GM23248 (cell line): ENCODE data around the gene DYSF. TPM values are rescaled to one million over a fixed set of nuclear protein-coding genes. Genes with fewer than 3 reads are reported as not detected.

ENCODE experiments used
- DNase-seq: peaks from one replicate; pipeline ENCODE4 v3.0.0-alpha.2; 2015
- H2AFZ ChIP-seq: fragments of 200-600 bp; sonication (generic); 2 replicates; pipeline ENCODE4 v1.6.1; 2016; ENCODE audit warnings: antibody characterized with exemption
- H3F3A ChIP-seq: fragments of 200-600 bp; sonication (generic); 2 replicates; pipeline ENCODE4 v1.6.1; 2016; ENCODE audit warnings: mild to moderate bottlenecking, antibody characterized with exemption, mixed run types; ENCODE audit not compliant: insufficient read depth
- H3K27ac ChIP-seq: fragments of 200-600 bp; sonication (generic); 2 replicates; pipeline ENCODE4 v1.5.1; 2016; ENCODE audit warnings: mild to moderate bottlenecking
- H3K27me3 ChIP-seq: fragments of 200-600 bp; sonication (generic); replicated peaks from 2 replicates; pipeline ENCODE4 v1.6.1; 2016; ENCODE audit warnings: mild to moderate bottlenecking; ENCODE audit not compliant: insufficient read depth
- H3K36me3 ChIP-seq: fragments of 200-600 bp; sonication (generic); 2 replicates; pipeline ENCODE4 v1.6.1; 2016; ENCODE audit warnings: low read depth, mild to moderate bottlenecking
- H3K4me1 ChIP-seq: fragments of 200-600 bp; sonication (generic); 2 replicates; pipeline ENCODE4 v1.6.1; 2016; ENCODE audit warnings: mild to moderate bottlenecking; ENCODE audit not compliant: insufficient read depth
- H3K4me2 ChIP-seq: fragments of 200-600 bp; sonication (generic); one replicate; pipeline ENCODE4 v1.6.1; 2016; ENCODE audit warnings: mild to moderate bottlenecking; ENCODE audit not compliant: unreplicated experiment
- H3K4me3 ChIP-seq: fragments of 200-600 bp; sonication (generic); 2 replicates; pipeline ENCODE4 v1.5.1; 2016; ENCODE audit warnings: mild to moderate bottlenecking
- H3K79me2 ChIP-seq: fragments of 200-600 bp; sonication (generic); 2 replicates; pipeline ENCODE4 v1.6.1; 2016; ENCODE audit warnings: mild to moderate bottlenecking; ENCODE audit not compliant: insufficient read depth
- H3K9ac ChIP-seq: fragments of 200-600 bp; sonication (generic); 2 replicates; pipeline ENCODE4 v1.6.1; 2016; ENCODE audit warnings: mild to moderate bottlenecking
- H3K9me2 ChIP-seq: fragments of 200-600 bp; sonication (generic); 2 replicates; pipeline ENCODE4 v1.6.1; 2016; ENCODE audit warnings: mixed run types, mild to moderate bottlenecking, moderate library complexity; ENCODE audit not compliant: insufficient read depth
- H3K9me3 ChIP-seq: fragments of 200-600 bp; sonication (generic); one replicate; pipeline ENCODE4 v1.6.1; 2017; ENCODE audit warnings: low read depth
- H4K20me1 ChIP-seq: fragments of 200-600 bp; sonication (generic); 2 replicates; pipeline ENCODE4 v1.6.0; 2016; ENCODE audit not compliant: insufficient read depth
- EZH2 ChIP-seq: fragments of 200-600 bp; sonication (generic); IDR thresholded peaks from 2 replicates; pipeline ENCODE4 v1.6.1; 2018; ENCODE audit warnings: antibody characterized with exemption, mild to moderate bottlenecking; ENCODE audit not compliant: insufficient read depth, poor library complexity, severe bottlenecking
- EZH2phosphoT487 ChIP-seq: fragments of 200-600 bp; sonication (generic); IDR thresholded peaks from 2 replicates; pipeline ENCODE4 v1.6.1; 2018; ENCODE audit warnings: antibody characterized with exemption, moderate library complexity, mild to moderate bottlenecking, low read depth; ENCODE audit not compliant: insufficient read depth
- WGBS, 2 experiments: methylation state at CpG; one replicate each; pipeline ENCODE4 v1.1.6; 2015 to 2017; ENCODE audit warnings: low lambda C conversion rate in 2 of 2, low coverage in 1 of 2; ENCODE audit errors: missing lambda C conversion rate in 2 of 2; 5-methylcytosine and 5-hydroxymethylcytosine counted together
- in situ Hi-C: fragments of 300-500 bp; cut with MboI; formaldehyde crosslinking; loops from 2 replicates; pipeline ENCODE4 v1.15.0; 2020
- polyA plus RNA-seq: library from polyadenylated mRNA; unstranded; fragments of >200 nt; fragmentation: Nextera tagmentation; extraction: Ambion mirVana; gene quantifications from 2 replicates; pipeline ENCODE4 v1.2.1, GENCODE V29; 2016
- total RNA-seq: library from RNA; depleted of rRNA; stranded (reverse); fragments of >200 nt; shearing (Covaris generic); gene quantifications from 2 replicates; pipeline ENCODE4 v1.2.3, GENCODE V29; 2014

The DYSF gene
- total and polyA plus RNA-seq, 2 experiments from 2014 or later = 0.25 to 0.54 TPM

GRCh38 chr2:71554028-71554705, 100.8 kb downstream of the DYSF start:
- TF ChIP-seq EZH2phosphoT487 (no peak), EZH2 (no peak)
- H3K27me3 ChIP-seq = no peaks in the 10 kb centered on the region
- DNase-seq = no peak
- H3K4me2 ChIP-seq = no peak overlapping the region
- in situ Hi-C loops = loop anchor here (10.0 to 25.0 kb wide), 3 partner anchors 251 to 1183 kb away; no protein-coding TSS in a partner anchor
- H3F3A ChIP-seq = no peaks in the 10 kb centered on the region
- no peaks in the 10 kb centered on the region for H4K20me1 ChIP-seq
- 76% methylated on average over 9 of the region's 9 CpGs for WGBS, 2 experiments
- H3K36me3 ChIP-seq = no peaks in the 10 kb centered on the region
- no peaks in the 10 kb centered on the region for H3K4me1 ChIP-seq
- no peak overlapping the region for H2AFZ ChIP-seq
- no peaks in the 10 kb centered on the region for H3K9me3 ChIP-seq
- H3K27ac ChIP-seq = no peak overlapping the region
- no peak overlapping the region for H3K4me3 ChIP-seq
- no peaks in the 10 kb centered on the region for H3K79me2 ChIP-seq
- no peak overlapping the region for H3K9ac ChIP-seq
- H3K9me2 ChIP-seq = no peaks in the 10 kb centered on the region

GRCh38 chr2:71554706-71555056, 101.3 kb downstream of the DYSF start:
- no peaks in the 10 kb centered on the region for H3K4me1 ChIP-seq
- no peaks in the 10 kb centered on the region for H4K20me1 ChIP-seq
- H3K36me3 ChIP-seq = no peaks in the 10 kb centered on the region
- DNase-seq = no peak
- no peak overlapping the region for H3K4me3 ChIP-seq
- H3F3A ChIP-seq = no peaks in the 10 kb centered on the region
- H3K79me2 ChIP-seq = no peaks in the 10 kb centered on the region
- in situ Hi-C loops = loop anchor here (10.0 to 25.0 kb wide), 3 partner anchors 250 to 1183 kb away; no protein-coding TSS in a partner anchor
- H3K9ac ChIP-seq = no peak overlapping the region
- no peak overlapping the region for H3K4me2 ChIP-seq
- TF ChIP-seq EZH2 (no peak), EZH2phosphoT487 (no peak)
- no peak overlapping the region for H3K27ac ChIP-seq
- no peak overlapping the region for H2AFZ ChIP-seq
- H3K9me2 ChIP-seq = no peaks in the 10 kb centered on the region
- H3K27me3 ChIP-seq = no peaks in the 10 kb centered on the region
- H3K9me3 ChIP-seq = no peaks in the 10 kb centered on the region
- 68 to 73% methylated on average over 2 of the region's 2 CpGs for WGBS, 2 experiments

GRCh38 chr2:71555798-71556454, 102.6 kb downstream of the DYSF start:
- TF ChIP-seq EZH2 = no peak
- TF ChIP-seq EZH2phosphoT487 = no peak
- Histone ChIP-seq H2AFZ (no peak overlapping the region), H3K79me2 (no peaks in the 10 kb centered on the region), H3K27ac (no peak overlapping the region), H3K4me1 (no peaks in the 10 kb centered on the region), H3F3A (no peaks in the 10 kb centered on the region), H3K9me3 (no peaks in the 10 kb centered on the region), H3K36me3 (no peaks in the 10 kb centered on the region), H3K4me2 (no peak overlapping the region), H3K9ac (no peak overlapping the region), H3K27me3 (no peaks in the 10 kb centered on the region), H3K9me2 (no peaks in the 10 kb centered on the region), H4K20me1 (no peaks in the 10 kb centered on the region), H3K4me3 (no peak overlapping the region)
- in situ Hi-C loops = loop anchor here (10.0 to 25.0 kb wide), 3 partner anchors 249 to 1181 kb away; no protein-coding TSS in a partner anchor
- 77 to 78% methylated on average over 21 of the region's 21 CpGs for WGBS, 2 experiments
- DNase-seq = no peak

- DNase-seq = no peak
- H3K27ac ChIP-seq = no peak overlapping the region
- no peak overlapping the region for H3K4me3 ChIP-seq
- no peaks in the 10 kb centered on the region for H3K27me3 ChIP-seq
- no peaks in the 10 kb centered on the region for H3K36me3 ChIP-seq
- H3K9ac ChIP-seq = no peak overlapping the region
- 79 to 82% methylated on average over 5 of the region's 5 CpGs for WGBS, 2 experiments
- H3K9me3 ChIP-seq = no peaks in the 10 kb centered on the region
- in situ Hi-C loops = loop anchor here (10.0 to 25.0 kb wide), 3 partner anchors 248 to 1181 kb away; no protein-coding TSS in a partner anchor
- no peak overlapping the region for H3K4me2 ChIP-seq
- H3F3A ChIP-seq = no peaks in the 10 kb centered on the region
- H3K9me2 ChIP-seq = no peaks in the 10 kb centered on the region
- H3K79me2 ChIP-seq = no peaks in the 10 kb centered on the region
- no peaks in the 10 kb centered on the region for H3K4me1 ChIP-seq
- TF ChIP-seq EZH2phosphoT487 (no peak), EZH2 (no peak)
- no peak overlapping the region for H2AFZ ChIP-seq
- no peaks in the 10 kb centered on the region for H4K20me1 ChIP-seq
These were observed 103.4 kb downstream of the DYSF start for GRCh38 chr2:71556692-71557250.
